GM12878 (cell line): ENCODE measurements around the gene TOB2. TPM values are rescaled to one million over a fixed set of nuclear protein-coding genes. Genes with fewer than 3 reads are reported as not detected.
A peak's percentile ranks its signal among the peaks of the same experiment; 100 is the strongest.

Source experiments
- ASH2L ChIP-seq: fragments of 300-600, 200-600 bp; sonication (generic); IDR thresholded peaks from 2 replicates; pipeline ENCODE4 v1.6.1; 2017; ENCODE audit warnings: low read depth, mild to moderate bottlenecking, borderline replicate concordance
- BMI1 ChIP-seq: fragments of 450-650 bp; IDR thresholded peaks from 2 replicates; pipeline ENCODE4 v1.6.1; 2016; ENCODE audit warnings: mild to moderate bottlenecking, moderate library complexity, borderline replicate concordance
- CBX3 ChIP-seq: fragments of 200-600 bp; sonication (generic); IDR thresholded peaks from 2 replicates; pipeline ENCODE4 v1.6.1; 2016; ENCODE audit warnings: low read depth, borderline replicate concordance
- CHD1 ChIP-seq: IDR thresholded peaks from 2 replicates; pipeline ENCODE4 v1.6.1; 2012; ENCODE audit warnings: low read depth, low read length, improper control_type of control experiment
- EP300 ChIP-seq, 2 experiments: fragments of 150-350 bp in 1 of 2; IDR thresholded peaks; 2 replicates each; pipeline ENCODE4 v1.6.1; 2011 to 2012; ENCODE audit warnings: low read depth in 2 of 2, low read length in 2 of 2, borderline replicate concordance in 1 of 2, improper control_type of control experiment in 1 of 2, inconsistent platforms in 1 of 2; ENCODE audit not compliant: control insufficient read depth in 1 of 2
- HDAC2 ChIP-seq: fragments of 200-600 bp; sonication (generic); IDR thresholded peaks from 2 replicates; pipeline ENCODE4 v1.6.1; 2017
- IKZF1 ChIP-seq: fragments of 450-650 bp; conservative IDR thresholded peaks from 2 replicates; pipeline ENCODE4 v1.6.1; 2017; ENCODE audit warnings: antibody characterized with exemption, mild to moderate bottlenecking
- MXI1 ChIP-seq: fragments of 150-350 bp; IDR thresholded peaks from 2 replicates; pipeline ENCODE4 v1.6.1; 2011; ENCODE audit warnings: low read depth, mild to moderate bottlenecking, inconsistent platforms, low read length, improper control_type of control experiment
- SP1 ChIP-seq: IDR thresholded peaks from one replicate; pipeline ENCODE4 v1.6.1; 2011; ENCODE audit warnings: low read depth, low read length
- SPI1 ChIP-seq: IDR thresholded peaks from 2 replicates; pipeline ENCODE4 v1.6.1; 2011; ENCODE audit warnings: low read depth, mild to moderate bottlenecking, low read length, moderate library complexity, borderline replicate concordance; ENCODE audit not compliant: insufficient read depth
- STAT1 ChIP-seq: fragments of 450-650 bp; conservative IDR thresholded peaks from 2 replicates; pipeline ENCODE4 v1.6.1; 2014; ENCODE audit warnings: antibody characterized with exemption, mild to moderate bottlenecking
- YBX1 ChIP-seq: fragments of 450-650 bp; IDR thresholded peaks from 2 replicates; pipeline ENCODE4 v1.6.1; 2016; ENCODE audit warnings: antibody characterized with exemption
- YY1 ChIP-seq: IDR thresholded peaks from 2 replicates; pipeline ENCODE4 v1.6.1; 2011; ENCODE audit warnings: low read depth, mild to moderate bottlenecking, low read length
- ZNF207 ChIP-seq: fragments of 450-650 bp; IDR thresholded peaks from 2 replicates; pipeline ENCODE4 v1.6.1; 2014; ENCODE audit warnings: antibody characterized with exemption, mild to moderate bottlenecking, borderline replicate concordance
- polyA plus RNA-seq, 11 experiments: library from polyadenylated mRNA; depleted of rRNA in 4 of 11; unstranded in 6 of 11; stranded (reverse) in 5 of 11; fragments of >200 nt; fragmentation: Nextera tagmentation in 4 of 11; fragmentation: Illumina TruSeq in 1 of 11; extraction: Ambion mirVana in 4 of 11; extraction: Trizol in 1 of 11; gene quantifications; 1 replicate in 1 of 11; 2 replicates in 10 of 11; pipeline versions ENCODE4 v1.2.1 to v1.2.3, GENCODE V29; 2011 to 2016; ENCODE audit warnings: inconsistent platforms in 2 of 11, missing spikeins in 2 of 11, low read depth in 1 of 11
- total RNA-seq, 4 experiments: library from RNA; depleted of rRNA in 3 of 4; stranded (reverse); fragments of >200 nt in 3 of 4; fragmentation: Illumina TruSeq in 1 of 4; extraction: Trizol in 1 of 4; gene quantifications; 2 replicates each; pipeline versions ENCODE4 v1.2.1 to v1.2.3, GENCODE V29; 2013 to 2021
- TF ChIP-seq, protein P1 (sequence below): fragments of 450-650 bp; conservative IDR thresholded peaks from 2 replicates; pipeline ENCODE4 v1.6.1; 2017; ENCODE audit warnings: mild to moderate bottlenecking, moderate library complexity
- TF ChIP-seq, protein P2 (sequence below): IDR thresholded peaks from 2 replicates; pipeline ENCODE4 v1.6.1; 2012; ENCODE audit warnings: improper control_type of control experiment, low read depth, low read length; ENCODE audit not compliant: insufficient replicate concordance
- TF ChIP-seq, protein P3 (sequence below): IDR thresholded peaks from 2 replicates; pipeline ENCODE4 v1.6.1; 2012; ENCODE audit warnings: low read depth, low read length, improper control_type of control experiment
- TF ChIP-seq, protein P4 (sequence below): fragments of 450-650 bp; formaldehyde crosslinking; IDR thresholded peaks from 2 replicates; pipeline ENCODE4 v1.5.0; 2022; ENCODE audit warnings: mild to moderate bottlenecking, missing genetic modification characterization

TOB2 gene
- total and polyA plus RNA-seq, 10 of the 15 experiments (the other 5 are each of a cell fraction or from before 2014, with no cell fraction given), result 4.5 to 32.0 (median 15.1) TPM

- TF ChIP-seq, protein P1, sequence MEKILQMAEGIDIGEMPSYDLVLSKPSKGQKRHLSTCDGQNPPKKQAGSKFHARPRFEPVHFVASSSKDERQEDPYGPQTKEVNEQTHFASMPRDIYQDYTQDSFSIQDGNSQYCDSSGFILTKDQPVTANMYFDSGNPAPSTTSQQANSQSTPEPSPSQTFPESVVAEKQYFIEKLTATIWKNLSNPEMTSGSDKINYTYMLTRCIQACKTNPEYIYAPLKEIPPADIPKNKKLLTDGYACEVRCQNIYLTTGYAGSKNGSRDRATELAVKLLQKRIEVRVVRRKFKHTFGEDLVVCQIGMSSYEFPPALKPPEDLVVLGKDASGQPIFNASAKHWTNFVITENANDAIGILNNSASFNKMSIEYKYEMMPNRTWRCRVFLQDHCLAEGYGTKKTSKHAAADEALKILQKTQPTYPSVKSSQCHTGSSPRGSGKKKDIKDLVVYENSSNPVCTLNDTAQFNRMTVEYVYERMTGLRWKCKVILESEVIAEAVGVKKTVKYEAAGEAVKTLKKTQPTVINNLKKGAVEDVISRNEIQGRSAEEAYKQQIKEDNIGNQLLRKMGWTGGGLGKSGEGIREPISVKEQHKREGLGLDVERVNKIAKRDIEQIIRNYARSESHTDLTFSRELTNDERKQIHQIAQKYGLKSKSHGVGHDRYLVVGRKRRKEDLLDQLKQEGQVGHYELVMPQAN, result peak; percentile 79
- TF ChIP-seq IKZF1, result peak; percentile 73; the same call in 1 of the 2 replicates
- no peak for TF ChIP-seq CBX3
- TF ChIP-seq SP1, result peak; percentile 83
- TF ChIP-seq STAT1, result peak; percentile 93
- no peak; the same call in none of the 2 replicates for TF ChIP-seq MXI1
- no peak for TF ChIP-seq YBX1
- TF ChIP-seq, protein P2, sequence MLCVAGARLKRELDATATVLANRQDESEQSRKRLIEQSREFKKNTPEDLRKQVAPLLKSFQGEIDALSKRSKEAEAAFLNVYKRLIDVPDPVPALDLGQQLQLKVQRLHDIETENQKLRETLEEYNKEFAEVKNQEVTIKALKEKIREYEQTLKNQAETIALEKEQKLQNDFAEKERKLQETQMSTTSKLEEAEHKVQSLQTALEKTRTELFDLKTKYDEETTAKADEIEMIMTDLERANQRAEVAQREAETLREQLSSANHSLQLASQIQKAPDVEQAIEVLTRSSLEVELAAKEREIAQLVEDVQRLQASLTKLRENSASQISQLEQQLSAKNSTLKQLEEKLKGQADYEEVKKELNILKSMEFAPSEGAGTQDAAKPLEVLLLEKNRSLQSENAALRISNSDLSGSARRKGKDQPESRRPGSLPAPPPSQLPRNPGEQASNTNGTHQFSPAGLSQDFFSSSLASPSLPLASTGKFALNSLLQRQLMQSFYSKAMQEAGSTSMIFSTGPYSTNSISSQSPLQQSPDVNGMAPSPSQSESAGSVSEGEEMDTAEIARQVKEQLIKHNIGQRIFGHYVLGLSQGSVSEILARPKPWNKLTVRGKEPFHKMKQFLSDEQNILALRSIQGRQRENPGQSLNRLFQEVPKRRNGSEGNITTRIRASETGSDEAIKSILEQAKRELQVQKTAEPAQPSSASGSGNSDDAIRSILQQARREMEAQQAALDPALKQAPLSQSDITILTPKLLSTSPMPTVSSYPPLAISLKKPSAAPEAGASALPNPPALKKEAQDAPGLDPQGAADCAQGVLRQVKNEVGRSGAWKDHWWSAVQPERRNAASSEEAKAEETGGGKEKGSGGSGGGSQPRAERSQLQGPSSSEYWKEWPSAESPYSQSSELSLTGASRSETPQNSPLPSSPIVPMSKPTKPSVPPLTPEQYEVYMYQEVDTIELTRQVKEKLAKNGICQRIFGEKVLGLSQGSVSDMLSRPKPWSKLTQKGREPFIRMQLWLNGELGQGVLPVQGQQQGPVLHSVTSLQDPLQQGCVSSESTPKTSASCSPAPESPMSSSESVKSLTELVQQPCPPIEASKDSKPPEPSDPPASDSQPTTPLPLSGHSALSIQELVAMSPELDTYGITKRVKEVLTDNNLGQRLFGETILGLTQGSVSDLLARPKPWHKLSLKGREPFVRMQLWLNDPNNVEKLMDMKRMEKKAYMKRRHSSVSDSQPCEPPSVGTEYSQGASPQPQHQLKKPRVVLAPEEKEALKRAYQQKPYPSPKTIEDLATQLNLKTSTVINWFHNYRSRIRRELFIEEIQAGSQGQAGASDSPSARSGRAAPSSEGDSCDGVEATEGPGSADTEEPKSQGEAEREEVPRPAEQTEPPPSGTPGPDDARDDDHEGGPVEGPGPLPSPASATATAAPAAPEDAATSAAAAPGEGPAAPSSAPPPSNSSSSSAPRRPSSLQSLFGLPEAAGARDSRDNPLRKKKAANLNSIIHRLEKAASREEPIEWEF, result no peak
- TF ChIP-seq, protein P3, sequence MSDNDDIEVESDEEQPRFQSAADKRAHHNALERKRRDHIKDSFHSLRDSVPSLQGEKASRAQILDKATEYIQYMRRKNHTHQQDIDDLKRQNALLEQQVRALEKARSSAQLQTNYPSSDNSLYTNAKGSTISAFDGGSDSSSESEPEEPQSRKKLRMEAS, result peak; percentile 52
- TF ChIP-seq HDAC2, result 0 out of 2 replicates have a peak, but pooled peaks have one; percentile 93
- TF ChIP-seq YY1, result peak; percentile 99
- peak in 1 of 2 experiments; percentile 32; a peak in 1 of 4 replicates for TF ChIP-seq EP300 (IDR thresholded peaks at IDR 0.05; ENCODE audit: borderline replicate concordance in 1 of 2, control insufficient read depth in 1 of 2, low read depth in 2 of 2, low read length in 2 of 2)
- no peak for TF ChIP-seq CHD1
- TF ChIP-seq ASH2L, result no peak
- no peak for TF ChIP-seq SPI1
- no peak for TF ChIP-seq BMI1
- TF ChIP-seq ZNF207, result peak; percentile 85; the same call in 1 of the 2 replicates
- TF ChIP-seq, protein P4, sequence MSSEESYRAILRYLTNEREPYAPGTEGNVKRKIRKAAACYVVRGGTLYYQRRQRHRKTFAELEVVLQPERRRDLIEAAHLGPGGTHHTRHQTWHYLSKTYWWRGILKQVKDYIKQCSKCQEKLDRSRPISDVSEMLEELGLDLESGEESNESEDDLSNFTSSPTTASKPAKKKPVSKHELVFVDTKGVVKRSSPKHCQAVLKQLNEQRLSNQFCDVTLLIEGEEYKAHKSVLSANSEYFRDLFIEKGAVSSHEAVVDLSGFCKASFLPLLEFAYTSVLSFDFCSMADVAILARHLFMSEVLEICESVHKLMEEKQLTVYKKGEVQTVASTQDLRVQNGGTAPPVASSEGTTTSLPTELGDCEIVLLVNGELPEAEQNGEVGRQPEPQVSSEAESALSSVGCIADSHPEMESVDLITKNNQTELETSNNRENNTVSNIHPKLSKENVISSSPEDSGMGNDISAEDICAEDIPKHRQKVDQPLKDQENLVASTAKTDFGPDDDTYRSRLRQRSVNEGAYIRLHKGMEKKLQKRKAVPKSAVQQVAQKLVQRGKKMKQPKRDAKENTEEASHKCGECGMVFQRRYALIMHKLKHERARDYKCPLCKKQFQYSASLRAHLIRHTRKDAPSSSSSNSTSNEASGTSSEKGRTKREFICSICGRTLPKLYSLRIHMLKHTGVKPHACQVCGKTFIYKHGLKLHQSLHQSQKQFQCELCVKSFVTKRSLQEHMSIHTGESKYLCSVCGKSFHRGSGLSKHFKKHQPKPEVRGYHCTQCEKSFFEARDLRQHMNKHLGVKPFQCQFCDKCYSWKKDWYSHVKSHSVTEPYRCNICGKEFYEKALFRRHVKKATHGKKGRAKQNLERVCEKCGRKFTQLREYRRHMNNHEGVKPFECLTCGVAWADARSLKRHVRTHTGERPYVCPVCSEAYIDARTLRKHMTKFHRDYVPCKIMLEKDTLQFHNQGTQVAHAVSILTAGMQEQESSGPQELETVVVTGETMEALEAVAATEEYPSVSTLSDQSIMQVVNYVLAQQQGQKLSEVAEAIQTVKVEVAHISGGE, result no peak
Measured at GRCh38 chr22:41468381-41469217, 22.0 kb upstream of the TOB2 start, which contains the start of the genes ACO2 and PHF5A (continued).
